ENCODE results near the gene GOLGA6L7. TPM values are rescaled to one million over a fixed set of nuclear protein-coding genes. Genes with fewer than 3 reads are reported as not detected.
"Not testable (repeated sequence)": the region's sequence is repeated elsewhere in the genome, so short reads cannot be mapped to it uniquely, and the experiment has no call there.

Gene GOLGA6L7
- total RNA-seq, 2 donors from 2014 or later, result not detected

- intact Hi-C loops (cut with DNase I), result loop anchor here in 1 of 2 donors (10.0 kb wide), 1 partner anchor 219 kb away; no protein-coding TSS in a partner anchor
- DNase-seq (no peak), ATAC-seq (peak; percentile 29 to 31)
Observed at GRCh38 chr15:28885630-28886430, 37.4 kb upstream of the GOLGA6L7 start, which contains the start of gene APBA2. Gene APBA2 (plus strand): TSS chr15:28885974. CDS start chr15:29053885, 167,911 bp downstream.

- ATAC-seq (no peak), DNase-seq (no peak)
- intact Hi-C loops (cut with DNase I), result loop anchor here in 1 of 2 donors (10.0 kb wide), 1 partner anchor 220 kb away; no protein-coding TSS in a partner anchor
Observed at GRCh38 chr15:28885128-28885629, 36.7 kb upstream of the GOLGA6L7 start.

GRCh38 chr15:28884151-28884940 lies 35.9 kb upstream of the GOLGA6L7 start:
- ATAC-seq, result no peak

GRCh38 chr15:28881600-28881999 lies 33.2 kb upstream of the GOLGA6L7 start:
- no peak for DNase-seq

More at GRCh38 chr15:28884151-28884940, 35.9 kb upstream of the GOLGA6L7 start:
- intact Hi-C loops (cut with DNase I), result loop anchor here (5.0 to 10.0 kb wide), 2 partner anchors 203 to 220 kb away; no protein-coding TSS in a partner anchor
- DNase-seq, result no peak

GRCh38 chr15:28881170-28881569 lies 32.7 kb upstream of the GOLGA6L7 start:
- intact Hi-C loops (cut with DNase I), result loop anchor here (5.0 to 10.0 kb wide), 2 partner anchors 206 to 224 kb away; no protein-coding TSS in a partner anchor
- DNase-seq (no peak), ATAC-seq (no peak)

More at GRCh38 chr15:28881600-28881999, 33.2 kb upstream of the GOLGA6L7 start:
- ATAC-seq, result no peak
- intact Hi-C loops (cut with DNase I), result loop anchor here (5.0 to 10.0 kb wide), 2 partner anchors 206 to 223 kb away; no protein-coding TSS in a partner anchor

- ATAC-seq (no peak), DNase-seq (no peak)
- intact Hi-C loops (cut with DNase I), result loop anchor here (5.0 to 10.0 kb wide), 2 partner anchors 207 to 224 kb away; no protein-coding TSS in a partner anchor
Observed at GRCh38 chr15:28880680-28881079, 32.2 kb upstream of the GOLGA6L7 start.

- DNase-seq (no peak), ATAC-seq (no peak)
- intact Hi-C loops (cut with DNase I), result no loop called here
Observed at GRCh38 chr15:28879551-28879950, 31.1 kb upstream of the GOLGA6L7 start.

- DNase-seq (no peak), ATAC-seq (no peak)
- intact Hi-C loops (cut with DNase I), result no loop called here
Observed at GRCh38 chr15:28878209-28878608, 29.8 kb upstream of the GOLGA6L7 start.

GRCh38 chr15:28876845-28877185 lies 28.4 kb upstream of the GOLGA6L7 start:
- intact Hi-C loops (cut with DNase I), result no loop called here
- DNase-seq (no peak), ATAC-seq (no peak)

GRCh38 chr15:28876131-28876844 lies 27.8 kb upstream of the GOLGA6L7 start:
- ATAC-seq (peak in 1 of 2 donors; percentile 47), DNase-seq (no peak)
- intact Hi-C loops (cut with DNase I), result no loop called here

- intact Hi-C loops (cut with DNase I), result no loop called here
- DNase-seq (no peak), ATAC-seq (no peak)
Observed at GRCh38 chr15:28875461-28876000, 27.1 kb upstream of the GOLGA6L7 start.

GRCh38 chr15:28873585-28874190 lies 25.2 kb upstream of the GOLGA6L7 start:
- DNase-seq (no peak), ATAC-seq (no peak)
- intact Hi-C loops (cut with DNase I), result no loop called here

GRCh38 chr15:28873006-28873405 lies 24.6 kb upstream of the GOLGA6L7 start:
- intact Hi-C loops (cut with DNase I), result no loop called here
- ATAC-seq, result no peak
- no peak for DNase-seq

- ATAC-seq, result no peak
- intact Hi-C loops (cut with DNase I), result no loop called here
- DNase-seq, result no peak
Observed at GRCh38 chr15:28871168-28871567, 22.7 kb upstream of the GOLGA6L7 start.

- intact Hi-C loops (cut with DNase I), result no loop called here
- no peak for DNase-seq
- ATAC-seq, result no peak
Observed at GRCh38 chr15:28868744-28869345, 20.4 kb upstream of the GOLGA6L7 start.

GRCh38 chr15:28861589-28862293 lies 13.3 kb upstream of the GOLGA6L7 start:
- ATAC-seq; intact Hi-C loops (cut with DNase I); DNase-seq: not testable (repeated sequence)

GRCh38 chr15:28861031-28861534 lies 12.6 kb upstream of the GOLGA6L7 start:
- intact Hi-C loops (cut with DNase I), result no loop called here
- peak; percentile 54 to 88 for ATAC-seq
- DNase-seq, result peak; percentile 41

Data from left cardiac atrium (tissue), 4 donors.